HEK293 (cell line): ENCODE results near the gene SLC35B1.

Source experiments
- CTCF ChIA-PET: fragments of 350-600 bp; formaldehyde crosslinking; extraction: SDS; loops from one replicate; lab custom pipeline; 2021; ENCODE audit warnings: antibody characterized with exemption; lab: Yijun Ruan, JAX
- POLR2A ChIA-PET: fragments of 300-600 bp; formaldehyde crosslinking; extraction: SDS; loops from one replicate; lab custom pipeline; 2020; ENCODE audit warnings: antibody characterized with exemption, inconsistent platforms; lab: Yijun Ruan, JAX
- H3K27ac ChIP-seq: fragments of 200-500 bp; sonication (Bioruptor generic); 2 replicates; pipeline ENCODE4 v1.5.1; 2014; ENCODE audit warnings: low read depth, low read length, control low read depth, inconsistent platforms; ENCODE audit errors: extremely low read depth
- H3K36me3 ChIP-seq, 2 experiments: fragments of 200-500 bp in 1 of 2; sonication (Bioruptor generic) in 1 of 2; 1 replicate in 1 of 2; 2 replicates in 1 of 2; pipeline ENCODE4 v1.5.1; 2014 to 2017; ENCODE audit warnings: inconsistent platforms in 2 of 2, low read length in 2 of 2; ENCODE audit not compliant: control insufficient read depth in 2 of 2, insufficient read depth in 1 of 2
- H3K4me1 ChIP-seq: fragments of 200-500 bp; sonication (Bioruptor generic); 2 replicates; pipeline ENCODE4 v1.5.1; 2014; ENCODE audit warnings: mild to moderate bottlenecking, low read length, inconsistent platforms; ENCODE audit not compliant: control insufficient read depth, insufficient read depth
- H3K4me3 ChIP-seq: 2 replicates; pipeline ENCODE4 v1.5.1; 2011; ENCODE audit warnings: low read depth, mild to moderate bottlenecking, control low read depth, low read length, moderate library complexity
- H3K9me3 ChIP-seq: fragments of 200-500 bp; sonication (Bioruptor generic); 2 replicates; pipeline ENCODE4 v1.5.1; 2014; ENCODE audit warnings: low read depth, low read length, inconsistent platforms; ENCODE audit not compliant: control insufficient read depth, insufficient read depth
- KLF1 ChIP-seq: fragments of 450-650 bp; formaldehyde crosslinking; IDR thresholded peaks from 2 replicates; pipeline ENCODE4 v1.5.1; 2016; ENCODE audit warnings: missing biosample characterization, missing genetic modification characterization
- SETDB1 ChIP-seq: IDR thresholded peaks from one replicate; pipeline ENCODE4 v1.6.1; 2017; ENCODE audit warnings: mild to moderate bottlenecking, low read length, moderate library complexity, mixed read lengths; ENCODE audit not compliant: insufficient read length
- ZBTB1 ChIP-seq: fragments of 450-650 bp; formaldehyde crosslinking; IDR thresholded peaks from 2 replicates; pipeline ENCODE4 v1.5.1; 2016; ENCODE audit warnings: missing biosample characterization, missing genetic modification characterization
- ZNF114 ChIP-seq: fragments of 450-650 bp; formaldehyde crosslinking; IDR thresholded peaks from 2 replicates; pipeline ENCODE4 v1.5.0; 2017; ENCODE audit warnings: missing biosample characterization, missing genetic modification characterization
- ZNF121 ChIP-seq: fragments of 450-650 bp; formaldehyde crosslinking; IDR thresholded peaks from 2 replicates; pipeline ENCODE4 v1.5.1; 2016; ENCODE audit warnings: missing biosample characterization, missing genetic modification characterization
- ZNF157 ChIP-seq: fragments of 450-650 bp; formaldehyde crosslinking; IDR thresholded peaks from 2 replicates; pipeline ENCODE4 v1.5.1; 2016; ENCODE audit warnings: missing biosample characterization, missing genetic modification characterization
- ZNF354C ChIP-seq: fragments of 450-650 bp; formaldehyde crosslinking; IDR thresholded peaks from 2 replicates; pipeline ENCODE4 v1.5.1; 2016; ENCODE audit warnings: missing biosample characterization, missing genetic modification characterization, low read depth, borderline replicate concordance
- ZNF394 ChIP-seq: fragments of 450-650 bp; formaldehyde crosslinking; IDR thresholded peaks from 2 replicates; pipeline ENCODE4 v1.5.1; 2016; ENCODE audit warnings: missing biosample characterization, missing genetic modification characterization, mild to moderate bottlenecking, moderate library complexity, borderline replicate concordance
- ZNF423 ChIP-seq: fragments of 450-650 bp; formaldehyde crosslinking; IDR thresholded peaks from 2 replicates; pipeline ENCODE4 v1.5.1; 2016; ENCODE audit warnings: missing biosample characterization, missing genetic modification characterization
- ZNF544 ChIP-seq: fragments of 450-650 bp; formaldehyde crosslinking; IDR thresholded peaks from 2 replicates; pipeline ENCODE4 v1.5.0; 2017; ENCODE audit warnings: missing biosample characterization, missing genetic modification characterization
- ZNF558 ChIP-seq: fragments of 450-650 bp; formaldehyde crosslinking; IDR thresholded peaks from 2 replicates; pipeline ENCODE4 v1.5.1; 2016; ENCODE audit warnings: missing biosample characterization, missing genetic modification characterization
- ZNF621 ChIP-seq: fragments of 450-650 bp; formaldehyde crosslinking; IDR thresholded peaks from 2 replicates; pipeline ENCODE4 v1.5.1; 2017; ENCODE audit warnings: missing biosample characterization, missing genetic modification characterization
- ZNF623 ChIP-seq: fragments of 450-650 bp; formaldehyde crosslinking; IDR thresholded peaks from 2 replicates; pipeline ENCODE4 v1.5.1; 2016; ENCODE audit warnings: missing biosample characterization, missing genetic modification characterization
- ZNF658 ChIP-seq: fragments of 450-650 bp; formaldehyde crosslinking; IDR thresholded peaks from 2 replicates; pipeline ENCODE4; 2016; ENCODE audit warnings: missing biosample characterization, missing genetic modification characterization
- ZNF792 ChIP-seq: fragments of 450-650 bp; formaldehyde crosslinking; IDR thresholded peaks from 2 replicates; pipeline ENCODE4 v1.5.1; 2016; ENCODE audit warnings: missing biosample characterization, missing genetic modification characterization
- TF ChIP-seq, protein P1 (sequence below): fragments of 450-650 bp; formaldehyde crosslinking; IDR thresholded peaks from 2 replicates; pipeline ENCODE4 v1.5.1; 2016; ENCODE audit warnings: missing biosample characterization, missing genetic modification characterization
- TF ChIP-seq, protein P2 (sequence below): fragments of 450-650 bp; formaldehyde crosslinking; IDR thresholded peaks from 2 replicates; pipeline ENCODE4 v1.5.1; 2017; ENCODE audit warnings: missing biosample characterization, missing genetic modification characterization
- TF ChIP-seq, protein P3 (sequence below): fragments of 450-650 bp; formaldehyde crosslinking; optimal IDR thresholded peaks from 2 replicates; pipeline ENCODE3; 2016; ENCODE audit warnings: missing biosample characterization, mild to moderate bottlenecking, missing genetic modification characterization
- TF ChIP-seq, protein P4 (sequence below): fragments of 450-650 bp; formaldehyde crosslinking; IDR thresholded peaks from 2 replicates; pipeline ENCODE4 v1.5.1; 2016; ENCODE audit warnings: missing biosample characterization, missing genetic modification characterization

The SLC35B1 gene

DNA sequence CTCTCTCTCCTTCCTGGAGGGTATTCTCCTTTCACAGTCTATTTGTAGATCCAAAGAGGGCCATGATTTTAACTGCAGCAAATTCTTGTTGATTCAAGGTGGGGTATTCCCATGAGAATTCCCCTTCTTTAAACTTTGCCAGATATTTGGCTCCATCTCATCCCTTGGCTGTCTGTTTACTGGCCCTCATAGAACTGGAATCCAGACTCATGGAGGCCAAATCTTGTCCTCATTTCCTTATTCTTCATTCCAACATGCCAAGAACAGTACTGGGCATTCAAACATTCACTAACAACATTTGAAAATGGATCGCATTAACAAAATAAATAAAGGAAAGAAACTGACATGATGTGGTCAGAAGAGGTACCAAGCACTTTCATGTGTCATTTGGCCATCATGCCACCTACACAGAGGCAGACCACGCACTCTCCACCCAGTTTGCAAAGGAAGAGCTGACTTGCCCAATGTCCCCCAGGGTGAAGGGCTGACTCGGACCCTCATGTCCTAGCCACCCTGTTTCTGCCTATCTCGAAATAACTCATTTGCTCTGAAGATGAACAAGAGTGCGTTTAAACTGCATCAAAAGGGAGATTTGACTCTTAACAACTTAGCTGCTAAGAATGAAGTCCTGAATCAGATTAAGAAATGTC, 23.1 kb upstream of the SLC35B1 start (continued):
- TF ChIP-seq ZNF792 (no peak), ZNF658 (no peak)
- TF ChIP-seq, protein P1, sequence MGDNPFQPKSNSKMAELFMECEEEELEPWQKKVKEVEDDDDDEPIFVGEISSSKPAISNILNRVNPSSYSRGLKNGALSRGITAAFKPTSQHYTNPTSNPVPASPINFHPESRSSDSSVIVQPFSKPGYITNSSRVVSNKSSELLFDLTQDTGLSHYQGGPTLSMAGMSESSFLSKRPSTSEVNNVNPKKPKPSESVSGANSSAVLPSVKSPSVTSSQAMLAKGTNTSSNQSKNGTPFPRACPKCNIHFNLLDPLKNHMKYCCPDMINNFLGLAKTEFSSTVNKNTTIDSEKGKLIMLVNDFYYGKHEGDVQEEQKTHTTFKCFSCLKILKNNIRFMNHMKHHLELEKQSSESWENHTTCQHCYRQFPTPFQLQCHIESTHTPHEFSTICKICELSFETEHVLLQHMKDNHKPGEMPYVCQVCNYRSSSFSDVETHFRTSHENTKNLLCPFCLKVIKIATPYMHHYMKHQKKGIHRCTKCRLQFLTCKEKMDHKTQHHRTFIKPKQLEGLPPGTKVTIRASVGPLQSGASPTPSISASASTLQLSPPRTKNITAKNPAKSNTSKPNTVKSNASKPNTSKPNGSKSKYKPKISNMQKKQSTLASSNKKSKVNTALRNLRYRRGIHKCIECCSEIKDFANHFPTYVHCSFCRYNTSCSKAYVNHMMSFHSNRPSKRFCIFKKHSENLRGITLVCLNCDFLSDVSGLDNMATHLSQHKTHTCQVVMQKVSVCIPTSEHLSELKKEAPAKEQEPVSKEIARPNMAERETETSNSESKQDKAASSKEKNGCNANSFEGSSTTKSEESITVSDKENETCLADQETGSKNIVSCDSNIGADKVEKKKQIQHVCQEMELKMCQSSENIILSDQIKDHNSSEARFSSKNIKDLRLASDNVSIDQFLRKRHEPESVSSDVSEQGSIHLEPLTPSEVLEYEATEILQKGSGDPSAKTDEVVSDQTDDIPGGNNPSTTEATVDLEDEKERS: no peak

DNA sequence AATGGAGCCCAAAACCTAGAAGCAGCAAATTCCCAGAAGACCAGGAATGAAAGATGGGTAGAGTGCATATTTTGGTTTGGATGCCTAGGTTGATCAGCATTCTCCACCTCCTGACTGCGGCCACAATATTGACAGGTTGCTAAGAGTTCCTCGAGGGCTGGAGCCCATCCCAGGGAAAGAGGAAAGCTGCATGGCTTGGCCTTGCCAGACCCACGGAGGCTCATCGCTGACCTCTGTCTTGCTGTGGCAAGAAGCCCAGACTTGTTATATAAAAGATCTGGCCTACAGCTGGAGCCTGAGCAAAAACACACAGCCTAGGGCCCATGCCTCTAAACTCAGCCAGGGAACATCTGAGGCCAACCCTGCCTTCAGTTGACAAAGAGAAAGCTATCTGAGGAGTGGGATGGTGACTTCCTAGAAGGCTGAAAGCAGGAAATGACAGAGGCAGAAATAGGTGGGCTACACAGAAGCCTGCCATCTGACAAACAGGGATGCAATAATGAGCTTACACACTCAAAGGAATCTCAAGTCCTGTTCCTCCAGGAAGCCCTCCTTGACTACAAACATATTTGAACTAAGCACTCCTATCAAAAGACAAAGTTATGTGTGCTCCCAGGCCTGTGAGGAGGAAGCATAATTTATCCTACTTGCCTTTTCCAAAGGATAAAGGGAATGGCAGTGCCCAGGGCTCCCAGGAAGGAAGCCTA, 22.5 kb upstream of the SLC35B1 start:
- no peaks in the 10 kb centered on the region for H3K9me3 ChIP-seq
- H3K36me3 ChIP-seq: peaks cover 3 to 7% of the 10 kb centered on the region in 2 experiments; a peak in 2 of 3 replicates
- TF ChIP-seq ZNF114: no peak
- TF ChIP-seq, protein P2, sequence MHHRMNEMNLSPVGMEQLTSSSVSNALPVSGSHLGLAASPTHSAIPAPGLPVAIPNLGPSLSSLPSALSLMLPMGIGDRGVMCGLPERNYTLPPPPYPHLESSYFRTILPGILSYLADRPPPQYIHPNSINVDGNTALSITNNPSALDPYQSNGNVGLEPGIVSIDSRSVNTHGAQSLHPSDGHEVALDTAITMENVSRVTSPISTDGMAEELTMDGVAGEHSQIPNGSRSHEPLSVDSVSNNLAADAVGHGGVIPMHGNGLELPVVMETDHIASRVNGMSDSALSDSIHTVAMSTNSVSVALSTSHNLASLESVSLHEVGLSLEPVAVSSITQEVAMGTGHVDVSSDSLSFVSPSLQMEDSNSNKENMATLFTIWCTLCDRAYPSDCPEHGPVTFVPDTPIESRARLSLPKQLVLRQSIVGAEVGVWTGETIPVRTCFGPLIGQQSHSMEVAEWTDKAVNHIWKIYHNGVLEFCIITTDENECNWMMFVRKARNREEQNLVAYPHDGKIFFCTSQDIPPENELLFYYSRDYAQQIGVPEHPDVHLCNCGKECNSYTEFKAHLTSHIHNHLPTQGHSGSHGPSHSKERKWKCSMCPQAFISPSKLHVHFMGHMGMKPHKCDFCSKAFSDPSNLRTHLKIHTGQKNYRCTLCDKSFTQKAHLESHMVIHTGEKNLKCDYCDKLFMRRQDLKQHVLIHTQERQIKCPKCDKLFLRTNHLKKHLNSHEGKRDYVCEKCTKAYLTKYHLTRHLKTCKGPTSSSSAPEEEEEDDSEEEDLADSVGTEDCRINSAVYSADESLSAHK (tag by site-specific recombination): no peak
- TF ChIP-seq ZNF423 (tag by site-specific recombination): no peak
- H3K27ac ChIP-seq: no peak overlapping the region
- POLR2A ChIA-PET: interaction anchor here (1.9 kb wide), 1 partner anchor 34 kb away, joined by 9 read pairs; the partner anchor contains the start of gene FAM117A
- CTCF ChIA-PET: interaction anchor here (0.5 to 1.2 kb wide), 4 partner anchors 14 to 274 kb away, joined by 3 read pairs; partner anchors contain the start of gene SLC35B1
- H3K4me3 ChIP-seq: no peak overlapping the region
- H3K4me1 ChIP-seq: no peaks in the 10 kb centered on the region

DNA sequence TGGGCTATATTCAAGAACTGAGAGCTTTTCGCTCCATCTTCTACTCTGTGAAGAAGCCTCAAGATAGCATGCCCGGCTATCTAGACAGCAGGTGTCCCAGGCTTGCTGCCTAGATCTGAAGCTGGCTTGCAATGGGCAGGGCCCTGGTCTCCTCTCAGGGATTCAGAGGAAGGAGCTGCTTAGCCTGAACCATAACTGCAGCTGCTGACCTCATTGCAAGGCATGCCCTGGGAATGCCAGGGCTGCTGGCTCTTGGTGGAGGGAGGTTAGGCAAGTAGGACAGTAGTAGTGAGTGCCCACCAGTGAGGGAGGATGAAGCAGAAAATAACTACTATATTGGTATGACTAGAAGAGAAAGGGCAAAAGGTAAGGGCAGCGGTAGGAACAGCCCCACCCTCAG, 21.3 kb upstream of the SLC35B1 start:
- TF ChIP-seq ZNF558 (tag by site-specific recombination) (no peak), ZNF394 (tag by site-specific recombination) (no peak), ZNF623 (tag by site-specific recombination) (no peak), ZNF544 (no peak)
- H3K4me1 ChIP-seq: no peaks in the 10 kb centered on the region
- CTCF ChIA-PET: interaction anchor here (0.6 kb wide), 1 partner anchor 387 kb away, joined by 4 read pairs; no protein-coding TSS in a partner anchor
- H3K9me3 ChIP-seq: no peaks in the 10 kb centered on the region
- no peak overlapping the region for H3K27ac ChIP-seq
- no peak overlapping the region for H3K4me3 ChIP-seq
- POLR2A ChIA-PET: interaction anchor here (0.6 to 1.9 kb wide), 2 partner anchors 25 to 35 kb away, joined by 3 to 9 read pairs; partner anchors contain the start of gene FAM117A
- peaks cover 3 to 7% of the 10 kb centered on the region in 2 experiments; a peak in 2 of 3 replicates for H3K36me3 ChIP-seq

DNA sequence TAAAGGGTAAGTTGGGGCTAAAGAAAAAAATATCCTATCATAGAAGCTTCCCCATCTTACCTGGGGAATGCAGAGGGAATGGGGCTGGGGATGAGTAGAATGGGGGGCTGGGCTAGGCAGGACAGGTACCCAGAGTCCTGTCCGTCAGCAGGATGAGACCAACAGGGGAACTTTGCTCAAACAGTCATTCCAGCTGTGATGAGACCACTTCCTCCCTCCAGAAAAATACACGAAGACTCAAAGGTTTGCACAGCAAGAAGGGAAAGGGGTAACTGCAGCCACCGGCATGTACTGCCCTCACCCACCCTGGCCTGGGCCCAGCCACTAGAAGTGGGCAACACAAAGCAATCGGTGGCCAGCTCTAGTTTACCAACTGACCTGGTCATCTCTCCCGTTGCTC, 20.7 kb upstream of the SLC35B1 start:
- ChIA-PET POLR2A (interaction anchor here (0.5 to 1.6 kb wide), 2 partner anchors 36 to 445 kb away, joined by 3 to 5 read pairs; partner anchors contain the start of gene FAM117A), CTCF (interaction anchor here (0.6 kb wide), 3 partner anchors 20 to 388 kb away, joined by 3 to 4 read pairs (median 3); no protein-coding TSS in a partner anchor)
- no peaks in the 10 kb centered on the region for H3K9me3 ChIP-seq
- H3K36me3 ChIP-seq: peaks cover 3 to 7% of the 10 kb centered on the region in 2 experiments; a peak in 2 of 3 replicates
- no peak overlapping the region for H3K4me3 ChIP-seq
- H3K4me1 ChIP-seq: no peaks in the 10 kb centered on the region
- no peak overlapping the region for H3K27ac ChIP-seq
- no peak for TF ChIP-seq ZNF121 (tag by site-specific recombination)
- TF ChIP-seq ZBTB1 (tag by site-specific recombination): no peak
- TF ChIP-seq, protein P3, sequence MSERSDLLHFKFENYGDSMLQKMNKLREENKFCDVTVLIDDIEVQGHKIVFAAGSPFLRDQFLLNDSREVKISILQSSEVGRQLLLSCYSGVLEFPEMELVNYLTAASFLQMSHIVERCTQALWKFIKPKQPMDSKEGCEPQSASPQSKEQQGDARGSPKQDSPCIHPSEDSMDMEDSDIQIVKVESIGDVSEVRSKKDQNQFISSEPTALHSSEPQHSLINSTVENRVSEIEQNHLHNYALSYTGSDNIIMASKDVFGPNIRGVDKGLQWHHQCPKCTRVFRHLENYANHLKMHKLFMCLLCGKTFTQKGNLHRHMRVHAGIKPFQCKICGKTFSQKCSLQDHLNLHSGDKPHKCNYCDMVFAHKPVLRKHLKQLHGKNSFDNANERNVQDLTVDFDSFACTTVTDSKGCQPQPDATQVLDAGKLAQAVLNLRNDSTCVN (tag by site-specific recombination): no peak
- TF ChIP-seq KLF1: no peak
- TF ChIP-seq, protein P4, sequence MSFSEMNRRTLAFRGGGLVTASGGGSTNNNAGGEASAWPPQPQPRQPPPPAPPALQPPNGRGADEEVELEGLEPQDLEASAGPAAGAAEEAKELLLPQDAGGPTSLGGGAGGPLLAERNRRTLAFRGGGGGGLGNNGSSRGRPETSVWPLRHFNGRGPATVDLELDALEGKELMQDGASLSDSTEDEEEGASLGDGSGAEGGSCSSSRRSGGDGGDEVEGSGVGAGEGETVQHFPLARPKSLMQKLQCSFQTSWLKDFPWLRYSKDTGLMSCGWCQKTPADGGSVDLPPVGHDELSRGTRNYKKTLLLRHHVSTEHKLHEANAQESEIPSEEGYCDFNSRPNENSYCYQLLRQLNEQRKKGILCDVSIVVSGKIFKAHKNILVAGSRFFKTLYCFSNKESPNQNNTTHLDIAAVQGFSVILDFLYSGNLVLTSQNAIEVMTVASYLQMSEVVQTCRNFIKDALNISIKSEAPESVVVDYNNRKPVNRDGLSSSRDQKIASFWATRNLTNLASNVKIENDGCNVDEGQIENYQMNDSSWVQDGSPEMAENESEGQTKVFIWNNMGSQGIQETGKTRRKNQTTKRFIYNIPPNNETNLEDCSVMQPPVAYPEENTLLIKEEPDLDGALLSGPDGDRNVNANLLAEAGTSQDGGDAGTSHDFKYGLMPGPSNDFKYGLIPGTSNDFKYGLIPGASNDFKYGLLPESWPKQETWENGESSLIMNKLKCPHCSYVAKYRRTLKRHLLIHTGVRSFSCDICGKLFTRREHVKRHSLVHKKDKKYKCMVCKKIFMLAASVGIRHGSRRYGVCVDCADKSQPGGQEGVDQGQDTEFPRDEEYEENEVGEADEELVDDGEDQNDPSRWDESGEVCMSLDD (tag by site-specific recombination): no peak
- TF ChIP-seq ZNF157 (tag by site-specific recombination): no peak
- TF ChIP-seq ZNF354C: no peak
- no peak for TF ChIP-seq SETDB1
- TF ChIP-seq ZNF621: no peak
